ENCODE data around the gene MPRIP.
"Not testable (repeated sequence)": the region's sequence is repeated elsewhere in the genome, so short reads cannot be mapped to it uniquely, and the experiment has no call there.

MPRIP gene, protein sequence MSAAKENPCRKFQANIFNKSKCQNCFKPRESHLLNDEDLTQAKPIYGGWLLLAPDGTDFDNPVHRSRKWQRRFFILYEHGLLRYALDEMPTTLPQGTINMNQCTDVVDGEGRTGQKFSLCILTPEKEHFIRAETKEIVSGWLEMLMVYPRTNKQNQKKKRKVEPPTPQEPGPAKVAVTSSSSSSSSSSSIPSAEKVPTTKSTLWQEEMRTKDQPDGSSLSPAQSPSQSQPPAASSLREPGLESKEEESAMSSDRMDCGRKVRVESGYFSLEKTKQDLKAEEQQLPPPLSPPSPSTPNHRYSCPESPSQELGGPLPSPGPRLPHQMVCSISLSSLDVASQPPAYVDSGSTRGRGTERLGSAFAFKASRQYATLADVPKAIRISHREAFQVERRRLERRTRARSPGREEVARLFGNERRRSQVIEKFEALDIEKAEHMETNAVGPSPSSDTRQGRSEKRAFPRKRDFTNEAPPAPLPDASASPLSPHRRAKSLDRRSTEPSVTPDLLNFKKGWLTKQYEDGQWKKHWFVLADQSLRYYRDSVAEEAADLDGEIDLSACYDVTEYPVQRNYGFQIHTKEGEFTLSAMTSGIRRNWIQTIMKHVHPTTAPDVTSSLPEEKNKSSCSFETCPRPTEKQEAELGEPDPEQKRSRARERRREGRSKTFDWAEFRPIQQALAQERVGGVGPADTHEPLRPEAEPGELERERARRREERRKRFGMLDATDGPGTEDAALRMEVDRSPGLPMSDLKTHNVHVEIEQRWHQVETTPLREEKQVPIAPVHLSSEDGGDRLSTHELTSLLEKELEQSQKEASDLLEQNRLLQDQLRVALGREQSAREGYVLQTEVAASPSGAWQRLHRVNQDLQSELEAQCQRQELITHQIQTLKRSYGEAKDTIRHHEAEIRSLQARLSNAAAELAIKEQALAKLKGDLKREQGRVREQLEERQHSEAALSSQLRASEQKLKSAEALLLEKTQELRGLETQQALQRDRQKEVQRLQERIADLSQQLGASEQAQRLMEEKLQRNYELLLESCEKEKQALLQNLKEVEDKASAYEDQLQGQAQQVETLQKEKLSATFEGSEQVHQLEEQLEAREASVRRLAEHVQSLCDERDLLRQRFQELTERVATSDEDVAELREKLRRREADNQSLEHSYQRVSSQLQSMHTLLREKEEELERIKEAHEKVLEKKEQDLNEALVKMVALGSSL (N-terminal part only)

DNA sequence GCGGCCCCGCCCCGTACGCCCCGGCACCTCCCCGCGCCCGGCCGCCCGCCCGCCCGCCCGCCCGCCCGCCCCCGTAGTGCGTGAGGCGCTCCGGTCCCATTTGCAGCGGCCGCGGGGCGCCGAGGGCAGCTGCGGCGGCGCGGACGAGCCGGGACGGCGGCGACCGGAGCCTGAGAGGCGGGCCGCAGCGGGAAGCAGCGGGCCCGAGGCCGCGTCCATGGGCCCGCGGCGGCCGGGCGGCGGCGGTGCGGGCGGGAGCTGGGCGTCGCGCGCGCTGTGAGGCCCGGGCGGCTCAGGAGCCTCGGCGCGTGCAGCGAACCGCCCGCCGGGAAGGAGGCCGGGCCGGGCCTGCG is at the start of gene MPRIP:
MPRIP (plus strand) TSS at position 74 of the 353 bp plus-strand sequence. CDS start 392 bp downstream, outside the sequence.
- no peak for DNase-seq

DNA sequence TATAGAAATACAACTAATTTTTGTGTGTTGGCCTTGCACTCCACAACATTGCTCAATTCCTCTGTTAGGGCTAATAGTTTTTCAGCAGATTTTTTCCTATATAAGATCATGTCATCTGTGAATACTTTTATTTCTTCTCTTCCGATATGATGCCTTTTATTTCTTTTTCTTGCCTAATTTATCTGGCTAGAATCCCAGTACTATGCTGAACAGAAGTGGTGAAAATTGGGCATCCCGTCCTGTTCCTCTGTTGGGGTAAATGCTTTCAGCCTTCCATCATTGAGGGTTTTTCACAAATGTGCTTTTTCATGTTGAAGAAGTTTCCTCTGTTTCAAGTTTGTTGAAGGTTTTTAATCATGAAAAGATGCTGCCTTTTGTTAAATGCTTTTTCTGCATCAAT is 47.6 kb upstream of the MPRIP start:
- no peak for DNase-seq

DNA sequence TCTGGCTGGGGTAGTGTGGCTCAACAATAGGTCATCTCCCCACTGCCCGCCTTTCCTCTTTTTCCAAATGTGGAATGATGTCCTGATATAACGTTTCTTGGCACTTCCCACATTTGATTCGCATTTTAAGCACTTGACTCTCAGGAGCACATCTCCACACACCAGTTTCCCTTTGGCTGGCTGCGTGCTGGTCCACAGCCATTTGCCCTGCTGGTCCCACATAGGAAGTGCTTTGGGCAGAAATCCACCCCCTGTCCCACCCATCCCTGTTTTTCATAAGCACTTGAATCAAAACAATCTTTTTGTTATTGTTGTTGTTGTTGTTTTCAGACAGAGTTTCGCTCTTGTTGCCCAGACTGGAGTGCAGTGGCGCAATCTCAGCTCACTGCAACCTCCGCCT is 46.3 kb upstream of the MPRIP start:
- no peak for DNase-seq

DNA sequence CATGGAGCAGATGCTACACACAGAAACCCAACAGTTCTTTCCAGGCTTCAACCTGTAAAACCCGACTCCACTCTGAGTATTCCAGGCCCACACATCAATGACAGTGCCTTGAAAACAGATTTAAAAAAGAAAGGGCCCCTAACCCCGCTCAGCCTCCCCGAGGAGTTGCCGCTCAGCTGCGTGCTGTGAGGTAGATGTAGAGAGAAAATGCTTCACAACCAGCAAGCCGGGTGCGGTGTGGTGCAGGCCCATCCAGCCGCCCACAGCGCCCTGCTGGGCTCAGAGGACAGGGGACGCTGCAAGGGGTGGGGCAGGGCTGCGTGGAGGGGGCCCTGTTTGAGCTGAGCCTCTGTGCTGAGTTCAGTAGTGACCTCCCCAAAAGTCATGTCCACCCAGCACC is 45.5 kb upstream of the MPRIP start:
- DNase-seq: not testable (repeated sequence)

DNA sequence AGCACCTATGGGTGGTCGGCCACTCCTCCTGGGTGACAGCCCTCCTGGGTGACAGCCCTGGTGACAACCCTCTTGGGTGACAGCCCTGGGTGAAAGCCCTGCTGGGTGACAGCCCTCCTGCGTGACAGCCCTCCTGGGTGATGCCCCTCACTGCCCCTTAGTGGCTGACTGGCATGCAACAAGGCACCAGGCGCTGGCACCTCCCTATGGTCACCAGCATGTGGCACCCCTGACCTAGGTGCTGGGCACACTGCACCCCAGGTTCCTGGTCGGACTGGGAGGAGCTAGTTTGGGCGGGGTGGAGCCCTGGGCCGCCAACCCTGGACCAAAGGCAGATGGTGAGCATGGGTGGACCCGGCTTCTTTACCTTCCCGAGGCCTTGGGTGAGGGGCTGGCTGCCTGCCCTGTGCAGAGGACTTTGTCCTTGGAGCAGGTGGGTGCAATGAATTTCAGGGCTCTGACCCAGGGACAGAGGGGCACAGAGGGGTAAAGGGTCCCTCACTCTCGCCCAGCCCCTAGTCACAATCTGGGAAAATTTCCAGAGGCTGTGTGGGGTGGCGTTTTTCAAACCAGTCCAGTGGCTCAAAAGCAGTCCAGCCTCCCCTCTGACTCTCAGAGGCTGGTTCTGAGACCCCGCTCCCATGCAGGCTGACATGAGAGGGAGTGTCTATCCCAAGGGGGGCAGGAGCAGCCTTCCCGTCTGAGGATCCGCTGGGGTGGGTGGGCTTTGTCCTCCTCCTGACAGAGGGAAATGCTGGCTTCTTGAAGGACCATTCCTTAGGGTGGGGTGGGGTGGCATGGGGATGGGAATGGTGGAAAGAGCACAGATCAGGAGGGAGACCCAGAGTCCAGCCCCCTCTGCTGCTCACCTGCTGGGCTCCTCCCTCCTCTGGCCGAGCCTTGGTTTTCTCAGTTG is 44.5 kb upstream of the MPRIP start:
- DNase-seq: peak in 1 of 3 donors; percentile 74

DNA sequence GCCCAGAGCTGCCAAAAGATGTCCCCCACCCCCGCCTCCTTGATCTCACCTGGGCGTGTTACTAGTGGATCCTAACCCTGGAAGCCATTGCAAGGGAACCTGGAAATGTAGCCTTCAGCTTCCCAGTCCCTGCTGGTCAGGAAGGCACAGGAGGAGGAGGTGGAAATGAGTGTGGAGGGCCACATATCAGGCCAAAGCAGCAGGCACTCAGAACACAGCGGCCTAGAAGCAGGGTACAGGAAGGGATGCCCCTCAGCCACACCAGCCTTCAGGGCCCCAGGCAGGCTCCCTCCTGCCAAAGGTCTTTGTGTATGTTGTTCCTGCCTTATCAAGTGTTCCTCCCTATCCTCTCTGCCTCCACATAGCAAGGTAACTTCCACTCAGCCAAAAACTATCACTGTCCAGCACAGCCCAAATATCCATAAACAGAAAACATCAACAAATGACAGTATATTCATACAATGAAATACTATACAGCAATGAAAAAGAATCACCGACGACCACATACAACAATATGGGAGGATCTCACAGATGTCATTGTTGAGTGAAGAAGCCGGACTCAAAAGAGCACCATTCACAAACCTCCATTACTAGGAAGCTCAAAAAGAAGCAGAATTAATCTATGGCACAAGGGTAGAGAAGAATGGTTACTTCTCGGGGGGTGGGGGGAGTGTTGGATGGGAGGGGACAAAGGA is 42.2 kb upstream of the MPRIP start:
- no peak for DNase-seq

DNA sequence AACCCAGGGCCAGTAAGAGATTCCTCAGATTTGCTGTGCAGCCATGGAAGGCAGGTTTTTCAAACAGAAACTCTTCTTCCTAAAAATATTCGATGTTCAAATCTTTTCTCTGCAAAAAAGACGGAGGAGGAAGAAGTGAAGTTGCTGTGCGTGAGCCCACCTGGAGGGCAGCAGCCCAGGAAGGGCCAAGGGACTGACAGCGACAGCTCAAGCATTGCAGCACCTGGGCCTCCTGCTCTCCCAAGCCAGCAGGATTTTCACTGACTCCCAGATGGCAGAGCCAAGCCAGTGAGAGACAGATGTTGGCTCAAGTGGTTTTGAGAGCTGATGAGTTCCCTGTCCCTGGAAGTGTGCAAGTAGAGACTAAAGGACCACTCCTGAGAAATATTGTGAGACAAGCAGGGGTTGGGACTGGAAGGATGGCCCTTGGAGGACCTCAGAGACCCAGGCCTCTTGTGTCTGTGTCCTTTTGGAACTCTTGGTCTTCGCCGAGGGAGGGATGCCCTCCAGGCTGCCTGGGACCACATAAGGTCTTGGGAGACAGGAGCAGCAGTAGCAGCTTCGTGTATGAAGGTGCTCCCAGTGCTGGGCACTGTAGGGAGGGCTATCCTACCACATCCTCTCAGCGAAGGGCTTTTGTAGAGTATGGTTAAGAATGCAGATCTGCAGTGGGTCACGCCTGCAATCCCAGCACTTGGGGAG is 41.0 kb upstream of the MPRIP start:
- DNase-seq: no peak

DNA sequence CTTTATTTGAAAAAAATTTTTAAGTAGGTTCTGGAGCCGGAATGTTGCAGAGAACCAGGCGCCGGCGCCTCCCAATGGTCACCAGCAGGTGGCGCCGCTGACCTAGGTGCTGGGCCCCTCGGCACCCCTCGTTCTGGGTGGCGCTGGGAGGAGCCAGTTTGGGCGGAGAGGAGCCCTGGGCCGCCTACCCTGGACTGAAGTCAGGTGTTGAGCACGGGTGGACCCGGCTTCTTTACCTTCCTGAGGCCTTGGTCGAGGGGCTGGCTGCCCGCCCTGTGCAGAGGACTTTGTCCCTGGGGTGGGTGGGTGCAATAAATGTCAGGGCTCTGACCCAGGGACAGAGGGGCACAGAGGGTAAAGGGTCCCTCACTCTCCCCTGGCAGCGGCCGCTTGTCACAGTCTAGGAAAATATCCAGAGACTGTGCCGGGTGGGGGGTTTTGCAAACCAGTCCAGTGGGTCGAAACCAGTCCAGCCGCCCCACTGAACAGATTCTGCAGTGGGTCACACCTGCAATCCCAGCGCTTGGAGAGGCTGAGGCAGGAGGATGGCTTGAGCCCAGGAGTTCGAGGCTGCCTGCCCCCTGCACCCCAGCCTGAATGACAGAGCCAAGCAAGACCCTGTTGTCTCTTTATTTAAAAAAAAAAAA is 40.3 kb upstream of the MPRIP start:
- peak; percentile 70 to 90 (median 81) for DNase-seq

DNA sequence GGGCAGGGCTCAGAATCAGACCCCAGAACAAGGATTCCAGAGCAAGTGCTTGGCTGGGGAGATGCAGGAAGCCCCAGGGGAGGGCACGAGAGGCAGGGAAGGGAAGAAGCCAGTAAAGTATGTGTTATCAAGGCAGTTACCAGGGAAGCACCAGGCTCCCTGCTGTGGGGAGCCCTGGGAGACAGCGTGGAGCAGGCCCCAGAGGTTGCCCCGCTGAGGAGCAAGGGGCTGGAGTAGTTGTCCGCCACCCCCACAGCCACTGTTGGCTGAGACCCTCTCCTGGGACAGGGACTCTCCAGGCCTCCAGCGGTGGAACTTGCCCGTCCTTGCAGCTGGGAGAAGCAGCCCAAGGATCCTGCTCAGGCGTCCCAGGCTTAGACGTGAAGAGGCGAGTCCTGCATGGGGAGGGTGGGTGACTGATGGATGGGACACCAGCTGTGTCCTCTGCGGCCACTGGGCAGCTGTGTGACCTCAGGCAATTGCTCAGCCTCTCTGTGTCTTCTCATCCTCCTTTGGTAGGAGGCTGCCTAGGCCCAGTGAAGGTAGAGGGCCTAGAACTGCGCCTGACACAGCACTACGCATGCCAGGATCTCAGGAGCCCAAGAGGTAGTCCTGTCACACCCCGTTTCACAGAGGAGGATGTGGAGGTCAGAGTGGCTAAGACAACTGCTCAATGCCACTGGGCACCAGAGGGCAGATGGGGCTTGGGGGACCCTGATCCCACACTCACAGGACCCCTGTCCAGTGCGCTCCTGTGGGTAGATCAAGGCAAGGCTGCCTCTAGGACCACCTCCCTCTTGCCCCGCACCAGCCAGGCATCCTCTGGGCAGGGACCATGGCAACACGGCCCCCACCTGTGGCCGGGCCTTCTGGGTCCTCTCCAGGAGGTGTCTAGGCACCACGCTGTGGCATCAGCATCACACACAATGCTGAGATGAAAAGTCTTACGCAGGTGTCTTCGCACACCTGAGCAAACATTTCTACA is 39.2 kb upstream of the MPRIP start:
- not testable (repeated sequence) for DNase-seq

DNA sequence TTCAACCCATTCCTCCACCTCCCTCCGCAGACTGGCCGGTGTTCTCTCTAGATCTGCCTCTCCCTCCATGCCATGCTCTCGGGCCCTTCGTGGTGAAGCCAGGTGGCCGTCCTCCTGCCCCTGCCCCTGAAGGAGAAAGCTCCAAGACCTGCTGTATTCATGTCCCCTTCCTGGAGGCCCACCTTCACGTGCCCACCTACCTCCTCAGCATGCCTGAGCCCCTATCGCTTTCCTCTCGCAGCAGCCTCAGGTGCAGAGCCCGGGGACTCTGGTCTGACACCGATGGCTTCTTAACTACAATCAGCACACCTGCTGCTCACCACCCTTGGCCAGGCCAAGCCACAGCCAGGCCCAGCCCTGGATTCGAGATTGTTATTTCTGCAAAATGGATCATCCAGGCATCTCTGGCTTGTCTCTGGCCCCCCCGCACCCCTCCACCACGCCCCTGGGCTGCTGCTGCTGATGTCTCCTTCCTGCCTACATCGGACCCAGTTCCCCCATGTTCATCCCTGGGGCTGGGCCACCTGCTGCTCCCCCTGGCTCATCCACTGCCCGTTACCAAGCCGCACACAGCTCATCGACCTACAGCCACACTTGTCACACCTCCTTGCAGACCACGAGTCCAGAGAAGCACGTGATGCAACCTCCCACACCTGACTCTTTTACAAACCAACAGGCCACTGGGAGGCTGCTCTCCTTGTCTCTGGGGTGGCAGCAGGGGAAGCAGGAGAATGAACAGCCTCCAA is 37.8 kb upstream of the MPRIP start:
- DNase-seq: no peak

DNA sequence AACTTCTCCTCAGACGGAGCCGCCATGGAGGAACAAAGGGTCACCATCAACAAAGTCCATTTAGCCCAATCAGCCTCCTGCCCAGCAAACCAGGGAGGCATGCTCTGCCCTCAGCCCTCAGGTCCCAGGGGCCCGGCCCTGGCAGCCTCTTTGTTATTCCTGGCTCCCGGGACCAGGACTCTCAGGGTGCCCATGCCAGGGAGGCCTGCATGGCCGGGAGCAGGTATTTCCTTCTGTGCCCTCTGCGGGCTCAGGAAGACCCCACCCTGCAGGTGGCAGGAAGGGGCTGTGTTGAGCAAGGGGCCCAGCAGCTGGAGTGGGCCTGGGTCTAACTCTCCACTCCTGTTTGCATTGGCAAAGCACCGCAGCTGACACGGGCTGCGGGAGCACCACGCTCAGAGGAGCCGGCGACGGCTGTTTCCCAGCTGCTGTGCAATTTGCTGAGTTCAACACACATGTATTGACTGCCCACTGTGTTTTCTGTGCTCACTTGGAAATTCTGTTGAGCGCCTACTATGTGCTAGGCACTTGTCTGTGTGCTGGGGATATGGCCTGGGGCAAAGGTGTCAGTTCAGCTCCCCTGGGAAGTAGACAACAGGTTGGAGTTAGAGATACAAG is 37.2 kb upstream of the MPRIP start:
- not testable (repeated sequence) for DNase-seq

DNA sequence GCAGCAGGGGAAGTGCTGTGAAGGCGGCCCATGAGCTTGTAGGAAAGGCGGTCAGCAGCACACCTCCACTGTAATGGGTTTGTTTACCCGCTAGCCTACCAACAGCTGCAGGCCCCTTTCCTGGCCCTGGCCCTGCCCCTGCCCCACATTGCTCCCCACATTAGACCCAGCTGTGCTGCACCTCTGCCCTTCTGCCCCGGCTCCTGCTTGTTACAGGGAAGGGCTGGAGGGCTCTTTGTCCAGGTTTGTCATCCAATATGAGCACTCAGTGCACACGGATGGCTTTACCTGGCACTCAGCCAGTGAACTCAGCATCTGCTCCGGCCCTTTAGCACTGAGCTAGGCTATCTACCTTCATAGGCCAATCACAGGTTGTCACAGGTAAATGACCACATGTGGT is 34.4 kb upstream of the MPRIP start:
- not testable (repeated sequence) for DNase-seq

DNA sequence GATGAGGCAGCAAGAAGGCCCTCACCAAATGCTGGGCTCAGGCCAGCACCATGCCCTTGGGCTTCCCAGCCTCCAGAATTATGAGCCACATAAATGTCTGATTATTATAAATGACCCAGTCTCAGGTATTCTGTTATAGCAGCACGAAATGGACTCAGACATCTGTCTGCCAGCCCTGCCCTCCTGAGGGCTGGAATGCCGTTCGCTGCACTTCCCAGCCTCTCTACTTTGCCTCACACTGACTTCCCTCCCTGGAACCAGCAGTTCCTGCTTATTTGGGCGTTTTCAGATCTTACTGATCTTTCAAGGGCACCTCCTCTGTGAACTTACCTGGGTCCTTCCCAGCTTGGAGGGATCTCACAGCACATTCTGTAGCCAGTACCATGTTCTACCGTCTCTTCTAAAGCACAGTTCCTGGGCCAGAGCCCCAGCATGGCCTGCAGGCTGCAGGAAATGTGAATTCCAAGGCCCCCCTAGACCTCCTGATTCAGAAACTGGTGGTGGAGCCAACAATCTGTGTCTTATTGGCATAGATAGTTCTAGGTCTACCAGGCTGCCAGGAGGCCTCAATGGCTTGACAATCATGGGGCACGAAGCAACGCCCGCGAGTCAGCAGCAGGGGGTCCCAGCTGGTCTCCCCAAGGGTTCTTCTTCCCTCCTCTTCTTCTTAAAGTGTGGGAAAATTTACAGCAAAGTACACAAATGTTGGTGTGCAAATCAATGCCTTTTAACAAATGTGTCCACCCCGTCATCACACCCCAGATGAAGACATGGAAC is 33.4 kb upstream of the MPRIP start:
- DNase-seq: not testable (repeated sequence)

DNA sequence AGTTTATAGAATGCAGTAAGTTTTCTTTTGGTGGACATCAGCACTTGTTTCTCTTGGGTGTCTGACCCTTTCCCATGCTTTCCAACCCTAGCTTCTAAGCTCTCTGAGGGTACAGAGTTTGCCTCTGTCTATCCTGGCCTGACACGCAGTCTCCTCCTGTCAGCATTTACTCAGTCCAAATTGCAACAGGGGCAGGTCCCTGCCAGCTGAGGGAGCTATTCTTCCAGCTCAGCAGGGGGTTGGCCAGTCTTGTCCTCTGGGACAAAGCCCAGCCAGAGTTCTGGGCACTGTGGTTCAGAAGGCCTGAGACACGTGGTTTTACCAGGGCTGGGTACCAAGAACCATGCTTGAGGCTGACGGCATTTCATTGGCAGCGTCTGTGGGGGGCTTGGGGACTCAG is 32.3 kb upstream of the MPRIP start:
- DNase-seq: not testable (repeated sequence)

DNA sequence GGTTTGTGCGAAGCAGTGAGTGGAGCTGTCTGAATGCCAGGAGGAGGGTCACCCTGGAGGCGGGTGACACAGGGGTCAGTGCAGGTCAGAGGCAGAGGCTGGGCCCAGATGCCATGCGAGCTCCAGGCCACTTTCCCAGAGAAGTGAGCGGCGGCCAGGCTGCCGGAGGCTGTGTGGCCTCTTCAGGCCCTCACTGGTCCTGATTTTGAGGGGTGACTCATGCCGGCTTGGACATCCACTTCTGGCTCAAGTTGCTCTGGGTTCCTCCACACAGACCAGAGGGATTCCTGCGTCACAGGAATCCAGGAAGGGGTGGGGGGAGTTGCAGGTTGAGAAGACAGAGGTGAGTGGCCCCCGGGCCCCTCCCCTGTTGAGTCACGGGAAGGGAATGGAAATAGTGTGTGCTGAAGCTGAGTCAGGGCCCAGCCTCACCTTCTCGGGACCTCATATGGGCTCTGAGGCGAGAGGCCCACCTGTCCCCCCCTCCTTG is 31.7 kb upstream of the MPRIP start:
- DNase-seq: not testable (repeated sequence)

DNA sequence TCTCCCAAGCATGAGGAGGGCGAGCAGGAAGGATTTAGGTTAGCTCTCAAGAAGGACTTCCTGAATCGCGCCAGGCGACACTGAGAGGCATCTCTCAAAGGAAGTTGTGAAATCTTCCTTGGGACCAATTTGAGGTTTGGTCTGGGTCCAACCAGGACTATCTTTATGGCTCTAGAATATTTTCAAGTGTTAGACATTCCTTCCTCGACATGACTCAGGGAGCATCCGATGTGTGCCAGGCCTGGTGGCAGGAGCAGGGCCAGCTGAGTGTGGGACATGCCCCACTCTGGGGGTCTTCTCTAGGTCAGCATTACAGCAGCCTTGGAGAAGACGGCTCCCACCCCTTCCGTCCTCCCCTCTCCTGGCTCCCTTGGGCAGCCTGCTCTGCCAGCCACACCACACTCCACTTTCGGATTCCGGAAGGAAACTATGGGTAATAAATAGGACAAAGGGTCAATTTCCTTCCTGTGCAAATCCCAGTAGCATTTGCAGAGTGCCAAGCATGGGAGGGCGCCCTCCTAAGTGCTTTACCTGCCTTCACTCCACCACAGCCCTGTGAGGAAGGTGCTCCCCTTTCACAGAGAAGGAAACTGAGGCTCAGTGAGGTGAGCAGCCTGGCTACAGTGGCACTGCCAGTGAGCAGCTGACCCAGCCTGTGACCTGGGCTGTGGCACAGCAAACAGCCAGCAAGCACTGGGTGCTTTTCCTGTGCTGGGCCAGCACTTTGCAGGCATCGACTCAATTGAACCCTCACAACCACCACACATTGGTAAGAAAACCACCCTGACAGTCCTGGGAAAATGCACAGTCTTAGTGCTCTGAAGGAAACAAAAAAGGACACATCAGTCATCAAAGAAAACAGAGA is 31.0 kb upstream of the MPRIP start:
- DNase-seq: peak in 1 of 3 donors; percentile 32

Measured in suppressor macrophage treated with lipopolysaccharide for 1 hour (primary cell).